NB4 (cell line): ENCODE results near the gene CALML5.

Experiments used
- DNase-seq: peaks from one replicate; pipeline ENCODE4 v3.0.0; 2010; ENCODE audit warnings: low read depth
- H3K4me3 ChIP-seq: one replicate; pipeline ENCODE4 v1.5.1; 2011; ENCODE audit warnings: mild to moderate bottlenecking, low read depth, low read length, moderate library complexity
- MYC ChIP-seq: IDR thresholded peaks from 2 replicates; pipeline ENCODE4 v1.6.1; 2011; ENCODE audit warnings: low read depth, low read length
- POLR2A ChIP-seq: IDR thresholded peaks from 2 replicates; pipeline ENCODE4 v1.6.1; 2011; ENCODE audit warnings: mild to moderate bottlenecking; ENCODE audit not compliant: insufficient read length; ENCODE audit errors: extremely low read depth
- TF ChIP-seq, protein P1 (sequence below): IDR thresholded peaks from 2 replicates; pipeline ENCODE4 v1.6.1; 2011; ENCODE audit warnings: low read depth, low read length
- TF ChIP-seq, protein P2 (sequence below): IDR thresholded peaks from one replicate; pipeline ENCODE4 v1.5.1; 2012; ENCODE audit warnings: low read depth, low read length

The CALML5 gene

DNA sequence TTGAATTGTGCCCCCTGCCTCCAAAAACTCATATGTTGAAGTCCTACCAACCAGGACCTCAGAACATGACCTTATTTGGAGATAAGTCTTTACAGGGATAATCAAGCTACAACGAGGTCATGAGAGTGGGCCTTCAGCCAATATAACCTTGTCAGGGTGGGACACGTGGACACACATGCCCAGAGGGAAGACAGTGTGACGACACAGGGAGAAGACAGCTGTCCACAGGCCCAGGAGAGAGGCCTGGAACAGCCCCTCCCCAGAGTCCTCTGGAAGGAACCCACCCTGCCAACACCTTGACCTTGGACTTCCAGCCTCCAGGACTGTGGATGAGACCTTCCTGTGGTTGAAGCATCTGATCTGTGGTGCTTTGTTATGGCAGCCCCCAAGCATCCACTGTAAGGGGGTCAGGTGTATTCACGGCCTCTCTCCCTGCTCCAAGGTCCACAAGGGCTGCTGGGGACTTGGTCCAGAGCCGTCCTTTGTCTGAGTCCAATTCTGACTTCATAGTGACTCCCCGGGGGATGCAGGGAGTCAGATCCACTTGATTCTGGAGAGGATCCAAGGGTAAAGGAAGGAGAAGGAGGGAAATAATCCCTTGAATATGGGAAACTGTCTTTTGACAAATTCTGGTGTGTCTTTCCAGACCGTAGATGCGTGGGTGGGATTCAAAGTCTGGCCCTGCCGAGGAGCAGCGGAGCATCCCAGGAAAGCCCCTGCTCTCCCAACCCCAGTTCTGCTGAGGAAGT lies 32.4 kb upstream of the CALML5 start:
- no peak for DNase-seq
- TF ChIP-seq POLR2A (no peak), MYC (no peak)
- TF ChIP-seq, protein P1, sequence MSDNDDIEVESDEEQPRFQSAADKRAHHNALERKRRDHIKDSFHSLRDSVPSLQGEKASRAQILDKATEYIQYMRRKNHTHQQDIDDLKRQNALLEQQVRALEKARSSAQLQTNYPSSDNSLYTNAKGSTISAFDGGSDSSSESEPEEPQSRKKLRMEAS, result no peak
- TF ChIP-seq, protein P2, sequence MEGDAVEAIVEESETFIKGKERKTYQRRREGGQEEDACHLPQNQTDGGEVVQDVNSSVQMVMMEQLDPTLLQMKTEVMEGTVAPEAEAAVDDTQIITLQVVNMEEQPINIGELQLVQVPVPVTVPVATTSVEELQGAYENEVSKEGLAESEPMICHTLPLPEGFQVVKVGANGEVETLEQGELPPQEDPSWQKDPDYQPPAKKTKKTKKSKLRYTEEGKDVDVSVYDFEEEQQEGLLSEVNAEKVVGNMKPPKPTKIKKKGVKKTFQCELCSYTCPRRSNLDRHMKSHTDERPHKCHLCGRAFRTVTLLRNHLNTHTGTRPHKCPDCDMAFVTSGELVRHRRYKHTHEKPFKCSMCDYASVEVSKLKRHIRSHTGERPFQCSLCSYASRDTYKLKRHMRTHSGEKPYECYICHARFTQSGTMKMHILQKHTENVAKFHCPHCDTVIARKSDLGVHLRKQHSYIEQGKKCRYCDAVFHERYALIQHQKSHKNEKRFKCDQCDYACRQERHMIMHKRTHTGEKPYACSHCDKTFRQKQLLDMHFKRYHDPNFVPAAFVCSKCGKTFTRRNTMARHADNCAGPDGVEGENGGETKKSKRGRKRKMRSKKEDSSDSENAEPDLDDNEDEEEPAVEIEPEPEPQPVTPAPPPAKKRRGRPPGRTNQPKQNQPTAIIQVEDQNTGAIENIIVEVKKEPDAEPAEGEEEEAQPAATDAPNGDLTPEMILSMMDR, result no peak
- no peak overlapping the region for H3K4me3 ChIP-seq

DNA sequence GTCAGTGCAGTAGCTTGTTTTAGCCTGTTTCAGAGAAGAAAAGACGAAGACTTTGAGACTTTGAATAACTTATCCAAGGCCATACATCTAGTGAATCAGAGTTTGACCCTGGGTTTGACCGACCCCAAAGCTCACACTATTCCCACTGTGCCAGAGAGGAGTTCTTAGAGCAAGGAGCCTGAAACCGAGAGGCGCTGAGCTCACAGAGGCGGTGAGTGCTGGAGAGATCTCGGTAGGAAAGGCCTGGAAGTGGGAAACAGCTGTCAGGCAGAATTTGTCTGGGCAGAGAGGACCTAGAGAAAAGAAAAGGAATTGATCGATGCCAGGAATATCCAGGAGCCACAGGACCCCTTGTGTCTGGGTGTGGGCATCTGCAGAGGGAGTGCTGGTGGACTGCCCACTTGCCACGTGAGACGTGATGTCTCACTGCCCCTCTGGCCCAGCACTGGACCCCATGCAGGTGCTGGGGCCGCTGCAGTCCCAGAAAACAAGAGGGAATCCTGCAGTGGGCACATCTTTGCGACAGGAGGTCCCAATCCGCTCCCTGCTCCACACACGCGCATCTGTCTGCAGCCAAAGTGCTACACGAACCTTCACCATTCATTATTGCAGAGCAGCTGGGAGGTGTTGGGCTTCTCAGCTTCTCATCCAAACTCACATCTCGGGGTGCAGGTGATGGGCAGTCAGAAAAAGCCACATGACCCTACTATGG lies 31.6 kb upstream of the CALML5 start:
- no peak for DNase-seq
- H3K4me3 ChIP-seq, result no peak overlapping the region
- TF ChIP-seq, protein P2, result no peak
- TF ChIP-seq MYC, result no peak
- TF ChIP-seq, protein P1, result no peak
- TF ChIP-seq POLR2A, result no peak

DNA sequence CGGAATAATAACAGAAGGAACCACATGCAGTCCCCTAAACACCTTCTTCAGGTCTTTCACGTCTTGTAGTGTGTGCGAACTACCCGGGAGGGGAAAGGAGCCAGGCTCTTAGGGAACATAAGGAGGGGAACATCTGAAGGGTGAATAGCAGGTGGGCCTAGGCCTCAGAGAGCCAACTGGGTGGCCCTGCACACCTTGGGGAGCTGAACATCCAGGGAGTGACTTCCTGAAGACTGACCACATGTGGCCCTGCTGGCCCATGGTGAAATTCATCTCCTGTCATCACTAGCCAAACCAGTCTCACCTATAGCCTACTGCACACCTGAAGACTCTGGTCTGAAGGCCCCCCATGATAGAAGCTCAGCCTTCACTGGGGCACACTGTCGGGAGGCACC lies 31.0 kb upstream of the CALML5 start:
- DNase-seq, result no peak
- no peak overlapping the region for H3K4me3 ChIP-seq
- no peak for TF ChIP-seq MYC

DNA sequence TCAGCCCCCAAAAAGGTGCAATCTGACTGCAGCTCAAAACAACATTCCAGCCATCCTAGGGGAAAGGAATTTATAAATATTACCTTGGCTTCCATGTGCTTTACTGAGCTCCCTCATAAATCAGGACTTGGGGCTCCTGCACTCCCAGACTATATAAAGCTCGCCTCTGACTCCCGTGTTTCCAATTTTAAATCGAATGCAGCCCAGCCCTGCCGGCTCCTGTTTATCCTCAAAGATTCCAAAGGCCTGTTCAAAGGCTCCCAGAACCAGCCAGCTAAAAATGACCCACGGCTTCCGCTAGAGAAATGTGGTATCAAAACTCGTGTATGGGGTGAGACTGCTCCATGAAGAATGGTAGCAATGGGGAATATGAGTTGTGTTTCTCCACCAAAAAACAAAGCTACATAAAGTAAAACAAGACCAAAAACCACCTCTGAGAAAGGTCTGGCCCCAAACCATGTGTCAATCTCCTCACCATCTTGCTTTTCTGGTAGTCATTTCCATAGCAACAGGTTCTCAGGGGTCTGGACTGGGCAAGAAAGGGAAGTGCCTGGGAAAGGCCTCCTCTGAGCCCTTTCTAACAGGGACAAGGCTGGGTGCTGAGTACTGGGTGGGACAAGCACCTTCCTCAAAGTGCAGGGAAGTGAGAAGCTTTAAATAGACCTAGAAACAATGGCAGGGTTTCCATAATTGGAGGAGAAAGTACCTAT lies 30.5 kb upstream of the CALML5 start:
- TF ChIP-seq MYC, result no peak
- TF ChIP-seq, protein P1, result no peak
- TF ChIP-seq, protein P2, result no peak
- no peak for TF ChIP-seq POLR2A
- no peak overlapping the region for H3K4me3 ChIP-seq
- DNase-seq, result no peak

DNA sequence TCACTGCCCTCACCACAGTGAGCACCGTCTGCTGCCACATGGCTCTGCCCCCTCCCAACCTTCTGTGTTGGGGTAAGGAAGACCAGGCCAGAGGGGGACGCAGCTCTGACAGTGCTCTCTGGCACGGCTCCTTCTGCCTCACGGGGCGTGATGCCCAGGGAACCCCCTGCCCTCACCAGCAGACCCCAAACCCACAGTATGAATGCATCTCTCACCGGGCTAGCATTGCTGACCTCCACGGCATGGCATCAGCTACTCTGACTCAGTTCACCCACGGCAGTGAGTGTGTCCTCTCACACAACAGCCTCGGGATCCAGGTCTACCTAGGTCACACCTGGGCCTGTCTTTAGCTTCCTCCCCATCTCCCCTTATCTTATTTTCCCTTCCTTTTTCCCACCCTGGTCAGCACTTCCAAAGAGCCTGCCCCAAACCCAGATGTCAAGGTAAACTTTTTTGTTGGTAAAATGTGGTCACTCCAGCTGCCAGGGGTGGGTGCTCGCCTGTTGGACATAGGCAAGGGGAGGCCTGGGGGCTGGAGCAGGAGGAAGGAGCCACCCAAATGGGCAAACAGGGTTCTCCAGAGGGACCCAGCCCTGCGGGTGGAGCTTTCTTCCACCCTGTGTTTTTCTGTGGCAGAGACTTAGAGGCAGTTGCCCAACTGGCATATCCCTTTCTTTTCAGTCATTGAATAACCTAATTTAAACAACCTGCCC lies 29.8 kb upstream of the CALML5 start:
- TF ChIP-seq, protein P1, result no peak
- TF ChIP-seq POLR2A (no peak), MYC (no peak)
- TF ChIP-seq, protein P2, result no peak
- no peak for DNase-seq
- H3K4me3 ChIP-seq, result no peak overlapping the region
